Measurements from ENCODE around the gene MTCL1.

The MTCL1 gene

GRCh38 chr18:8810157-8810556 lies 104.8 kb downstream of the MTCL1 start:
- no peak for DNase-seq (ENCODE audit: low read depth in 2 of 2)

GRCh38 chr18:8811115-8811514 lies 105.8 kb downstream of the MTCL1 start:
- no peak for DNase-seq (ENCODE audit: low read depth in 2 of 2)

GRCh38 chr18:8812631-8813030 lies 107.3 kb downstream of the MTCL1 start:
- DNase-seq (ENCODE audit: low read depth in 2 of 2), result no peak

GRCh38 chr18:8813611-8814010 lies 108.3 kb downstream of the MTCL1 start:
- DNase-seq (ENCODE audit: low read depth in 2 of 2), result no peak

GRCh38 chr18:8814206-8814605 lies 108.8 kb downstream of the MTCL1 start:
- no peak for DNase-seq (ENCODE audit: low read depth in 2 of 2)

GRCh38 chr18:8816220-8816619 lies 110.9 kb downstream of the MTCL1 start:
- DNase-seq (ENCODE audit: low read depth in 2 of 2), result no peak

GRCh38 chr18:8816816-8817215 lies 111.5 kb downstream of the MTCL1 start:
- DNase-seq (ENCODE audit: low read depth in 2 of 2), result no peak

- no peak for DNase-seq (ENCODE audit: low read depth in 2 of 2)
These were observed 113.6 kb downstream of the MTCL1 start for GRCh38 chr18:8818982-8819381.

- no peak for DNase-seq (ENCODE audit: low read depth in 2 of 2)
These were observed 115.2 kb downstream of the MTCL1 start for GRCh38 chr18:8820396-8821082.

- no peak for DNase-seq (ENCODE audit: low read depth in 2 of 2)
These were observed 115.7 kb downstream of the MTCL1 start for GRCh38 chr18:8821083-8821465.

GRCh38 chr18:8821531-8821930 lies 116.2 kb downstream of the MTCL1 start:
- no peak for DNase-seq (ENCODE audit: low read depth in 2 of 2)

- DNase-seq (ENCODE audit: low read depth in 2 of 2), result no peak
These were observed 117.3 kb downstream of the MTCL1 start for GRCh38 chr18:8822643-8823042.

- DNase-seq (ENCODE audit: low read depth in 2 of 2), result no peak
These were observed 118.2 kb downstream of the MTCL1 start for GRCh38 chr18:8823530-8823929.

- DNase-seq (ENCODE audit: low read depth in 2 of 2), result no peak
These were observed 119.5 kb downstream of the MTCL1 start for GRCh38 chr18:8824846-8825245.

- no peak for DNase-seq (ENCODE audit: low read depth in 2 of 2)
These were observed 119.9 kb downstream of the MTCL1 start for GRCh38 chr18:8825273-8825672.

GRCh38 chr18:8825729-8826375 lies 120.5 kb downstream of the MTCL1 start:
- DNase-seq (ENCODE audit: low read depth in 2 of 2), result no peak

GRCh38 chr18:8826514-8826913 lies 121.2 kb downstream of the MTCL1 start:
- DNase-seq (ENCODE audit: low read depth in 2 of 2), result no peak

GRCh38 chr18:8826971-8827370 lies 121.6 kb downstream of the MTCL1 start:
- DNase-seq (ENCODE audit: low read depth in 2 of 2), result no peak

- DNase-seq (ENCODE audit: low read depth in 2 of 2), result no peak
These were observed 122.9 kb downstream of the MTCL1 start for GRCh38 chr18:8828300-8828699.

- DNase-seq (ENCODE audit: low read depth in 2 of 2), result no peak
These were observed 123.4 kb downstream of the MTCL1 start for GRCh38 chr18:8828798-8829197.

GRCh38 chr18:8830067-8831060 lies 125.0 kb downstream of the MTCL1 start:
- DNase-seq (ENCODE audit: low read depth in 2 of 2), result no peak

GRCh38 chr18:8831112-8831511 lies 125.8 kb downstream of the MTCL1 start:
- DNase-seq (ENCODE audit: low read depth in 2 of 2), result no peak
